HCT116 (cell line): ENCODE data around the gene SMYD3.

Experiments used
- SRF ChIP-seq: IDR thresholded peaks from 2 replicates; pipeline ENCODE4 v1.6.1; 2012; ENCODE audit warnings: low read depth
- TF ChIP-seq, protein P1 (sequence below), 3 experiments: fragments of 200-600 bp in 1 of 3; sonication (generic) in 1 of 3; IDR thresholded peaks in 2 of 3; conservative IDR thresholded peaks in 1 of 3; 2 replicates each; pipeline ENCODE4 v1.5.1; 2012 to 2017; ENCODE audit warnings: low read depth in 2 of 3, low read length in 2 of 3, antibody characterized with exemption in 1 of 3, borderline replicate concordance in 1 of 3, control low read depth in 1 of 3, mild to moderate bottlenecking in 1 of 3, mixed read lengths in 1 of 3, mixed run types in 1 of 3, moderate library complexity in 1 of 3; ENCODE audit not compliant: insufficient read depth in 1 of 3
- TF ChIP-seq, protein P2 (sequence below): IDR thresholded peaks from 2 replicates; pipeline ENCODE4 v1.6.1; 2012; ENCODE audit warnings: low read depth

DNA sequence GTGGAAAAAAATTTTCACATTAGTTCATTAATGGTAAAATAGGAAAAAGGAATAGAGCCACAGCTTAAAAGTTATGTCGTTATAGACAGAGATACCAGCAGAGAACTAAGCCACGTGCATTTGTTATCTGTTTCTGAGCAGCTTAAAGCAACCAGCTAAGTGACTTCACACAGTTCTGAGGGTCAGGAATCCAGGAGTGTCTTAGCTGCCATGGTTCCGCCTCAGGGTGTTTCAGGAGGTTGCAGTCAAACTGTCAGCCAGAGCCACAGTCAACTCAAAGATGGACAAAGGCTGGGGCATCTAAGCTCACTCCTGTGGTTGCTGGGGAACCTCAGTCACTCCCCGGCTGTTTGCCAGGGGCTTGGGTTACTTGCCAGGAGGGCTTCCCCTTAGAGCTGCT is 515.8 kb downstream of the SMYD3 start:
- TF ChIP-seq, protein P1, sequence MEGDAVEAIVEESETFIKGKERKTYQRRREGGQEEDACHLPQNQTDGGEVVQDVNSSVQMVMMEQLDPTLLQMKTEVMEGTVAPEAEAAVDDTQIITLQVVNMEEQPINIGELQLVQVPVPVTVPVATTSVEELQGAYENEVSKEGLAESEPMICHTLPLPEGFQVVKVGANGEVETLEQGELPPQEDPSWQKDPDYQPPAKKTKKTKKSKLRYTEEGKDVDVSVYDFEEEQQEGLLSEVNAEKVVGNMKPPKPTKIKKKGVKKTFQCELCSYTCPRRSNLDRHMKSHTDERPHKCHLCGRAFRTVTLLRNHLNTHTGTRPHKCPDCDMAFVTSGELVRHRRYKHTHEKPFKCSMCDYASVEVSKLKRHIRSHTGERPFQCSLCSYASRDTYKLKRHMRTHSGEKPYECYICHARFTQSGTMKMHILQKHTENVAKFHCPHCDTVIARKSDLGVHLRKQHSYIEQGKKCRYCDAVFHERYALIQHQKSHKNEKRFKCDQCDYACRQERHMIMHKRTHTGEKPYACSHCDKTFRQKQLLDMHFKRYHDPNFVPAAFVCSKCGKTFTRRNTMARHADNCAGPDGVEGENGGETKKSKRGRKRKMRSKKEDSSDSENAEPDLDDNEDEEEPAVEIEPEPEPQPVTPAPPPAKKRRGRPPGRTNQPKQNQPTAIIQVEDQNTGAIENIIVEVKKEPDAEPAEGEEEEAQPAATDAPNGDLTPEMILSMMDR (IDR thresholded peaks at IDR 0.05 in 2 of 3, conservative IDR thresholded peaks at IDR 0.05 in 1 of 3; ENCODE audit: borderline replicate concordance in 1 of 3, insufficient read depth in 1 of 3, low read depth in 2 of 3, low read length in 2 of 3): no peak
- TF ChIP-seq, protein P2, sequence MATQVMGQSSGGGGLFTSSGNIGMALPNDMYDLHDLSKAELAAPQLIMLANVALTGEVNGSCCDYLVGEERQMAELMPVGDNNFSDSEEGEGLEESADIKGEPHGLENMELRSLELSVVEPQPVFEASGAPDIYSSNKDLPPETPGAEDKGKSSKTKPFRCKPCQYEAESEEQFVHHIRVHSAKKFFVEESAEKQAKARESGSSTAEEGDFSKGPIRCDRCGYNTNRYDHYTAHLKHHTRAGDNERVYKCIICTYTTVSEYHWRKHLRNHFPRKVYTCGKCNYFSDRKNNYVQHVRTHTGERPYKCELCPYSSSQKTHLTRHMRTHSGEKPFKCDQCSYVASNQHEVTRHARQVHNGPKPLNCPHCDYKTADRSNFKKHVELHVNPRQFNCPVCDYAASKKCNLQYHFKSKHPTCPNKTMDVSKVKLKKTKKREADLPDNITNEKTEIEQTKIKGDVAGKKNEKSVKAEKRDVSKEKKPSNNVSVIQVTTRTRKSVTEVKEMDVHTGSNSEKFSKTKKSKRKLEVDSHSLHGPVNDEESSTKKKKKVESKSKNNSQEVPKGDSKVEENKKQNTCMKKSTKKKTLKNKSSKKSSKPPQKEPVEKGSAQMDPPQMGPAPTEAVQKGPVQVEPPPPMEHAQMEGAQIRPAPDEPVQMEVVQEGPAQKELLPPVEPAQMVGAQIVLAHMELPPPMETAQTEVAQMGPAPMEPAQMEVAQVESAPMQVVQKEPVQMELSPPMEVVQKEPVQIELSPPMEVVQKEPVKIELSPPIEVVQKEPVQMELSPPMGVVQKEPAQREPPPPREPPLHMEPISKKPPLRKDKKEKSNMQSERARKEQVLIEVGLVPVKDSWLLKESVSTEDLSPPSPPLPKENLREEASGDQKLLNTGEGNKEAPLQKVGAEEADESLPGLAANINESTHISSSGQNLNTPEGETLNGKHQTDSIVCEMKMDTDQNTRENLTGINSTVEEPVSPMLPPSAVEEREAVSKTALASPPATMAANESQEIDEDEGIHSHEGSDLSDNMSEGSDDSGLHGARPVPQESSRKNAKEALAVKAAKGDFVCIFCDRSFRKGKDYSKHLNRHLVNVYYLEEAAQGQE: no peak
- no peak for TF ChIP-seq SRF
